NCI-H524 (cell line): ENCODE data around the gene USP6.
"Not testable (repeated sequence)": the region's sequence is repeated elsewhere in the genome, so short reads cannot be mapped to it uniquely, and the experiment has no call there.

Source experiments
- DNase-seq, 2 experiments: peaks; one replicate each; lab custom pipeline; 2025; lab: John Stamatoyannopoulos, UW

The USP6 gene

GRCh38 chr17:5115673-5116651 lies at the start of gene USP6:
Gene USP6, plus strand, starts transcription at chr17:5116032. Its CDS starts 14,336 bp downstream, at chr17:5130368.
- no peak for DNase-seq

GRCh38 chr17:5068236-5068635 lies 47.6 kb upstream of the USP6 start:
- no peak for DNase-seq

DNA sequence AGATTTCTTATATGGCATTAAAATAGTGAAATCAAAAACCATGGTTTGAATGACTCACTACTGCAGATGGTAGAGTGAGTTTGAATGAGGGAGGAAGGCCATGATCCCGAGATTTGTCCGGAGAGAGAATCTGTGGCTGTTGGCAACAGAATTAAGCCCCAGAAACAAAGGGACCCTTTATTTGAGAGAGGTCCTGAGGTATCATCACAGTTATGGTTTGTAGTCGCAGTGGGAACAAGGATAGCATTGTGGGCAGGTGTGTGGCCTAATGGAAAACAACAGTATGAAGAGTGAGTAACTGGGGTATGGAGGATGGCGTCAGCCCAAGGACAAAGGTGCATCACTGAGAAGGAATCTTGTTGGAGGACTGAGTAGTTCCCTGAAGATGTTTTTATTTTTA lies 46.1 kb upstream of the USP6 start:
- no peak for DNase-seq

GRCh38 chr17:5075472-5075871 lies 40.4 kb upstream of the USP6 start:
- DNase-seq, result not testable (repeated sequence)

- DNase-seq, result not testable (repeated sequence)
Measured at GRCh38 chr17:5077275-5077674, 38.6 kb upstream of the USP6 start.

GRCh38 chr17:5077781-5078105 lies 38.1 kb upstream of the USP6 start:
- DNase-seq, result no peak

DNA sequence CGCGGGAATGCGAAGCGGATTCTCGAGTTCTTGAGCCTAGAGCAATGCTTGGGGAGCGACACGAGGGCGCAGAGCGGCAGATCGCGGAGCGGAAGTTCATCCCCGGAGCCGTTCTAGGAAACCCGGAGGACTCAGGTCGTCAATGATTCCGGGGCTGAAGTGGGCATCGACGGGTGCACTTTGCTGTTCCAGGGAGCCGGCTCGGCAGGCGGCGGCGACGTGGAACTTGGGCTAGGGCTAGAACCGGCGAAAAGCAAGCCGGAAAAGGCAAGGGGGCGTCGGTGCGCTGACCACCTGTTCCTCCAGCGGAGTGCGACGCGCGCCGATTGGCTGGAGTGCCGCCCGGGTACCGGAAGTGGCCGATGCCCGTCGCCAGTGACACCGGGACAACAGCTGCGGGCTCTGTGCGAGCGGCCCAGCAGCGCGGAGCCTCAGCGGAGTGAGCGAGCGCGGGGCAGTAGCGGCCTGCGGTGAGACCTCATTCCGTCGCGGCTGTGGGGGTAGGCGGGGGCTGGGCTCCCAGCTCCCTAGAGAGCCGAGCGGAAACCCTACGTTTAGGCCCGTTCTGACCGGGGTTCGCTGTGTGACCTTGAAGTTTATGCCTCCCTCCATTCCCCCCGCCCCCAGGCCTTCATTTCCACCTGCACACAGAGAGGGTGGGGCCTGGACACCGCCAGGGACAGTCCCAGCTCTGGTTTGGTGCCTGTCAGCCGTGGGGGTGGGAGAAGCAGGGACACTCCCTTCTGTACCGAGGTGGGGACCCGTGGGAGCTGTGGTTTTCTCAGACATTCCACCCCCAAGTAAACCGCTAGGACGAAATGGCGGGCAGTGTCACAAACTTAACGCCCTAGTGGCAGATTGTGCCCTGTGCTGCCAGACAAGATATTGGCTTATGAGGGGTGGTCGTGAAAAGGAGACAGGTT lies 37.5 kb upstream of the USP6 start, which contains the start of gene ZFP3:
Gene ZFP3 (plus strand): TSS at position 362 of the 923 bp plus-strand sequence. CDS start 13,038 bp downstream, outside the sequence.
- peak; percentile 59 to 89 for DNase-seq

GRCh38 chr17:5080591-5080990 lies 35.2 kb upstream of the USP6 start:
- no peak for DNase-seq

DNA sequence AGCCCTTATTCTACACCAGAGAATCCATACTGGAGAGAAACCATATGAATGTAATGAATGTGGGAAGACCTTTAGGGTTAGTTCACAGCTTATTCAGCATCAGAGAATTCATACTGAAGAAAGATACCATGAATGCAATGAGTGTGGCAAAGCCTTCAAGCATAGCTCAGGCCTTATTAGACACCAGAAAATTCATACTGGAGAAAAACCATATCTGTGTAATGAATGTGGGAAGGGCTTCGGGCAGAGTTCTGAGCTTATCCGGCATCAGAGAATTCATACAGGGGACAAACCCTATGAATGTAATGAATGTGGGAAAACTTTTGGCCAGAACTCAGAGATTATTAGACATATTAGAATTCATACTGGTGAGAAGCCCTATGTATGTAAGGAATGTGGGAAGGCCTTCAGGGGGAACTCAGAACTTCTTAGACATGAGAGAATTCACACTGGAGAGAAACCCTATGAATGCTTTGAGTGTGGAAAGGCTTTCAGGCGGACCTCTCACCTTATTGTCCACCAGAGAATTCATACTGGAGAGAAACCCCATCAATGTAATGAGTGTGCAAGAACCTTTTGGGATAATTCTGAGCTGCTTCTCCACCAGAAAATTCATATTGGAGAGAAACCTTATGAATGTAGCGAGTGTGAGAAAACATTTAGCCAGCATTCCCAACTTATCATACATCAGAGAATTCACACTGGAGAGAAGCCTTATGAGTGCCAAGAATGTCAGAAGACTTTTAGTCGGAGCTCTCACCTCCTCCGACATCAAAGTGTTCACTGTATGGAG lies 23.4 kb upstream of the USP6 start:
- no peak for DNase-seq

- no peak for DNase-seq
Measured at GRCh38 chr17:5096731-5097100, 19.1 kb upstream of the USP6 start.

- peak; percentile 39 to 81 for DNase-seq
Measured at GRCh38 chr17:5097101-5097834, 18.6 kb upstream of the USP6 start.

- no peak for DNase-seq
Measured at GRCh38 chr17:5099271-5099670, 16.6 kb upstream of the USP6 start.

DNA sequence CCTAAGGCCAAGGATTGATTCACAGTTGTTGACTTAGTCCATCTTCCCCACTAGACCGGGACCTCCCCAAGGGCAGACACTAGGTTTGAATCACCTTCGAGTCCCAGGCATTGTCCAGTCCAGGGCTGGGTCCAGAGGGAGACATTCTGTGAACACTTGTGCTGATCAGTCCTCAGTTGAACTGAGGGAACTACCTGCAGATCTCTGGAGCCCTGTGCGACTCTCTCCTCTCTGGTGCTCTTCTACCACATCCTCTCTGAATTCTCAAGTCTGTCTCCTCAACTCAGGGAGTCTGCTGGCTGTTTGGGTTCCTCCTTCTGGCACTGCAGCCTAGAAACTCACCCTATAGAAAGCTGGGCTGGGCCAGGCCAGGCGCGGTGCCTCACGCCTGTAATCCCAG lies 15.0 kb upstream of the USP6 start:
- DNase-seq, result no peak

GRCh38 chr17:5110816-5111215 lies 5.0 kb upstream of the USP6 start:
- no peak for DNase-seq

DNA sequence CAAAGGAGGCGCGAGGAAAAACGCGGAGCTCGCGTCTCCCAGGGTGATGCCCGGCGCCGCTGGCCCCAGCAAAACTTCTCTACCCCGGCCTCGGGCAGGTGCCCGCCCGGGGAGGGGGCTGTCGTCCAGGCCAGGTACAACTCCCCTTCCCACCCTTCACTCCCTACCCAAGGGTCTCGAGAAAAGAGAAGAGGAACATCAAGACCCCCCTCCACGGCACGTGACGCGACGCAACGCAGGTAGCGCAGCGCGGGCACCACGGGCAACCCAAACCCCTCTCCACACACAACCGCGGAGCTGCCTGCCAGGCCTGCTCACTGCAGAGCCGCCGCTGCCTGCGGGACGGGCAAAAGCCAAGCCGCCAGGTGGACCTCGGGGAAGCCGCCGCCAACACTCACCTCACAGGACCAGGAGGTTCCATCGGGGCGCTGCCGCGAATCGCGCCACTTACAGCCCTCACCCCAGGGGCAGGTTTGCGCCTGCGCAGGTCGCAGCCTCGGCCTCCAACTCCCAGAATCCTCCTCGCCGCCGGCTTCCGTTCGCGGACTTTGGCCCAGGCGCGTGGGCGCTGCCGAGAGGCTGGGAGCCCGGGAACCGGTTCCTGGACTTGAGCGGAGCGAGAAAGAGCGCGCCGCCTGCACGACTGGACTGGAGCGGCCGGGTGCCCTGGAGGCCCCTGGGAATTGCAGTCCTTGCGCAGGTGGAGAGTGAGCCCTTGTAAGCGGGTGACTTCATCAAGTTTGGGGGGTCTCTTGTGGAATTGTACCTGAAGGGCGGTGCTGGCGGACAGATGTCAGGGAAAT lies 4.2 kb upstream of the USP6 start, which contains the start of gene ZNF232:
Gene ZNF232 (minus strand): TSS at position 477 of the 803 bp plus-strand sequence. CDS start 56 bp downstream, at position 421.
- peak; percentile 86 to 94 for DNase-seq

DNA sequence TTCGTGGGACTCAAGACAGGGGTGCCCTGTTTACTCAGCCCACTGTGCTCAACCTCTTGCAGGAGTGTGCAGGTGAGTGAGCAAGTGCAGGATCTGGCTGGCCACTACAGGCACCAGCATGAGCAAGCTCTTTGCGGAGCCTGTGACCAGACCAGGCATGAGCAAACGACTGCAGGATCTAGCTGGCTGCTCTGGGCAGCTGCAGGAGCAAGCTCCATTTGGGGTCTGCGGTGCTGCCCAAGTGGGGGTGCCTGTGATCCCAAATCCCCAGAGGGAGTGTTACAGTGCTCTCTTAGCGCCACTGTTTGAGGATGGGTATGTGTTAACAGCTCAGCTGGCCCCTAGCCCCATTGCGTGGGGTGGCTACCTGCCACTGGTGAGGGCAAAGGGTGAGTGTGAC lies 2.4 kb downstream of the USP6 start:
- DNase-seq, result no peak

DNA sequence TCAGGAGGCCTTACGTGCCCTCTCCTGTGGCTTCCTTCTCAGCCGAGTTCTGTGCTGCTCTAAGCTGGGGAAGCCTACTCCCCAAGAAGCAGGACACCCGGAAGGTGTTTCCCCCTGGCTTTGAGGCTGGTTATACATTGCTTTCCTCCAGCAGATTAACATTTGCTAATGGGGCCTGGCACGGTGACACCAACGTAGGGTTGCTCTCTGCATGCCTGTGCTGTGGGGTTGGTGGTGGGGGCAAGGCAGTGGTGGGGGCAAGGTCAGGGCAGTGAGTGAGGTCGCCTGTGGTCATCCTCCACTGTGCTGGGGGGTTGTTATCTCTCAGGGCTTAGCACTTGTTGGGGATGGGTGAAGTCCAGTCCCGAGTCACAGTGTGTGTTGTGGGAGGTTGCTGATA lies 4.2 kb downstream of the USP6 start:
- DNase-seq, result no peak

GRCh38 chr17:5120436-5121185 lies 4.8 kb downstream of the USP6 start:
- DNase-seq, result not testable (repeated sequence)

DNA sequence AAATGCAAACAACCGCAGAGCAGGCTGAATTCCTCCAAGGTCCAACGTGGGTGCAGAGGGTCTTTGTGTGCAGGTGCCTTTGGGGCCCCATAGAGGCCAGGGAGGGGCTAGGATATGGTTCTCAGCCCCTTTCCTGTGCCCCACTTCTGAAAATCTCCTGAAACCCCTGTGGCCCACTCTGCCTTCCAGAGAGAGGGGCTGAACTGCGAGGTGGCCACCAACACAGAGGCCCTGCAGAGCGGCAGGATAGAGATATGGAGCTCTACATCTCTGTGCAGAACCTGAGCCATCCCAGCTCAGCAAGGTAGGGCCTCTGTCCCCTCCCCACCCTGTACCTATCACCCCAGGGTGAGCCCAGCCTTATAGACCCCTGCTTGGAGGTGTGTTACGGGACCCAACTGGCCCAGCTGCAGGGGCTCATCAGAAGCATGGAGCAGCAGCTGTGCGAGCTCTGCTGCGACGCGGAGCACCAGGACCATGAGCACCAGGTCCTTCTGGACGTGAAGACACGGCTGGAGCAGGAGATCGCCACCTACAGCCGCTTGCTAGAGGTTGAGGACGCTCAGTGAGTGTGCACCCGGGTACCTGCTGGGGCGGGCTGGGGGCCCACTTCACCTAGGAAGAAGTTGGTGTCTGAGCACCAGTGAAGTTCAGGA lies 5.5 kb downstream of the USP6 start:
- DNase-seq, result no peak
